HG02642 (cell line): Measurements from ENCODE around the gene PARP16.

Experiments used
- ATAC-seq: cut with Tn5 transposase; IDR thresholded peaks from one replicate; pipeline ENCODE4 v1.9.1; 2021; ENCODE audit warnings: mild to moderate bottlenecking; ENCODE audit not compliant: unreplicated experiment, poor library complexity

Gene PARP16

GRCh38 chr15:65312400-65312916, 25.8 kb upstream of the PARP16 start:
- no peak for ATAC-seq

GRCh38 chr15:65311760-65312159, 25.1 kb upstream of the PARP16 start:
- ATAC-seq = no peak

GRCh38 chr15:65310431-65311137, 23.9 kb upstream of the PARP16 start:
- no peak for ATAC-seq

DNA sequence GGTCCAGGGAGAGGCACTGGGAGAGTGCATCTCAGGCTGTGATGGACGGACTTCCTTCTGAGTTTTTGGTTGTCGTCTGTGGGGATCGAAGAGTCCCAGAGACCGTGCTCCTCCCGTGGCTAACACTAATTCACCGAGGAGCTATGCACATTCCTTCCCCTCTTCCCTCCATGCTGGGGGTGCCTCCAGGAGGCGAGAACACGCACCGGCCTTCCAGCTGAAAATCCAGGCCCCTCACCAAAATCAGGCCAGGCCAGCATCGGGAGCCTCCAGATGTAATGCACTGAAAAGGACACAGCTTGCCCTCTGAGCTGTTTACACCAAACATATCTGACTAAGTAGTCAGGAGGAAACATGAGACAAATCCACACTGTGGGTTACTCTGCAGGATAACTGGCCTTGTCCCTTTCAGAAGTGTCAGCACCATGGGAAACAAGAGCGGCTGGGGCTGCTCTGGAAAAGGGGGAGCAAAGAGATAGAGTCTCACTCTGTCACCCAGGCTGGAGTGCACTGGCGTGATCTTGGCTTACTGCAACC, 23.3 kb upstream of the PARP16 start:
- no peak for ATAC-seq

DNA sequence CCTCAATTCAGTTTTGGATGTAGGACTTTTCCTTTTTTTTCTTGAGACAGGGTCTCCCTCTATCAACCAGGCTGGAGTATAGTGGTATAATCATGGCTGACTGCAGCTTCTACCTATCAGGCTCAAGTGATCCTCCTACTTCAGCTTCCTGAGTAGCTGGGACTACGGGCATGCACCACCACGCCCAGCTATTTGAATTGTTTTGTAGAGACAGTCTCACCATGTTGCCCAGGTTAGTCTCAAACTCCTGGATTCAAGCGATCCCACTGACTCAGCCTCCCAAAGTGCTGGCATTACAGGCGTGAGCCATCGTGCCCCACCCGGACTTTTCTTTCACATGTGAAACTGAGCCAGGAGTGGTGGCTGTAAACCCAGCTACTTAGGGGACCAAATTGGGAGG, 21.3 kb upstream of the PARP16 start:
- ATAC-seq = no peak

DNA sequence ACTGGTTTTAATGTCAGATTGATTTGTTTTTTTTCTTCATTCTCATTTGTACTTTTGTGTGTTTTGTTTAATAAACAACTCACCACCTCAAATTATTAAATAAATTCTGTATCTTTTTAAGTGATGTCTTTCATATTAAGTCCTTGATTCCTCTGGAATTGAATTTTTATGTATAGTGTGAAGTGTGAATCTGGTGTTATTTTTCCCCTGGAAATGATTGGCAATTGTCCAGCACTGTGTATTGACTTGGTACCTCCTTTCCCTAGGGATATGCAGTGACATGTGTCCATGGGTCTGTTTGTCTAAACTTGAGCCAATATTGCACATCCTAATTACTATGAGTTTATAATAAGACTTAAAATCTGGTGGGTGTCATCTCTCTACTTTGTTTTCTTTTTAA, 19.9 kb upstream of the PARP16 start:
- ATAC-seq = no peak

DNA sequence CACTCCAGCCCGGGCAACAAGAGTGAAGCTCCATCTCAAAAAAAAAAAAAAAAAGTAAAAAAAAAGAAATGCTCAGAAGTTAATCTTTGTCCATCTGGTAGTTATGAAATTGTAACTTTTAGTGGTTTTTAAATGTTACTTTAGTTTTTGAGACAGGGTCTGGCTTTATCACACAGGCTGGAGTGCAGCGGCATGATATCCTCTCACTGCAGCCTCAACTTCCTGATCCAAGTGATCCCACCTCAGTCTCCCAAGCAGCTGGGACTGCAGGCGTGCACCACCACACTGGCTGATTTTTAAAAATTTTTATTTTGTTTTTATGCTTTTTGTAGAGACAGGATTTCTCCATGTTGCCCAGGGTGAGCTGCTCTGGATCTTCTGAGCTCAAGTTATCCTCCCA, 19.1 kb upstream of the PARP16 start:
- ATAC-seq = no peak

DNA sequence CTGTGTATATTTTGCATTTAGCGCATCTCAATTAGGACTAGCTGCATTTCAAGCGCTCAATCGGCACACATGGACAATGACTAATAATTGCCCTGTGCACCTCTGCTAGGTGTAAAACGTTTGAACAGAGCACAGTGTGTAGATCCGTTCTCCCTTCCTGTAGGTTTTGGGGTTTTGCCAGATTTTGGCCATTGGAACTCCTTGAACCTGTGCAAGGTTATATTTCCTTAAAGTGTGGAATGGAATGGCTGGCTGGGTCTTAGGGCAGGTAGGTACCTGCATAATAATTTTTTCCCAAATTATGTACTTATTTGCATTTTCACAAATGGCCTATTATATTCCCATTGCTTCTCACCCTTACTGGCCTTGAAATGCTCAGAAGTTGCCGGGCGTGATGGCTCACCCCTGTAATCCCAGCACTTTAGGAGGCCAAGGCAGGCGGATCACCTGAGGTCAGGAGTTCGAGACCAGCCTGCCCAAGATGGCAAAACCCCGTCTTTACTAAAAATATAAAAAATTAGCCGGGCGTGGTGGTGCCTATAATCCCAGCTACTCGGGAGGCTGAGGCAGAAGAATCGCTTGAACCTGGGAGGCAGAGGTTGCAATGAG, 18.6 kb upstream of the PARP16 start:
- no peak for ATAC-seq

DNA sequence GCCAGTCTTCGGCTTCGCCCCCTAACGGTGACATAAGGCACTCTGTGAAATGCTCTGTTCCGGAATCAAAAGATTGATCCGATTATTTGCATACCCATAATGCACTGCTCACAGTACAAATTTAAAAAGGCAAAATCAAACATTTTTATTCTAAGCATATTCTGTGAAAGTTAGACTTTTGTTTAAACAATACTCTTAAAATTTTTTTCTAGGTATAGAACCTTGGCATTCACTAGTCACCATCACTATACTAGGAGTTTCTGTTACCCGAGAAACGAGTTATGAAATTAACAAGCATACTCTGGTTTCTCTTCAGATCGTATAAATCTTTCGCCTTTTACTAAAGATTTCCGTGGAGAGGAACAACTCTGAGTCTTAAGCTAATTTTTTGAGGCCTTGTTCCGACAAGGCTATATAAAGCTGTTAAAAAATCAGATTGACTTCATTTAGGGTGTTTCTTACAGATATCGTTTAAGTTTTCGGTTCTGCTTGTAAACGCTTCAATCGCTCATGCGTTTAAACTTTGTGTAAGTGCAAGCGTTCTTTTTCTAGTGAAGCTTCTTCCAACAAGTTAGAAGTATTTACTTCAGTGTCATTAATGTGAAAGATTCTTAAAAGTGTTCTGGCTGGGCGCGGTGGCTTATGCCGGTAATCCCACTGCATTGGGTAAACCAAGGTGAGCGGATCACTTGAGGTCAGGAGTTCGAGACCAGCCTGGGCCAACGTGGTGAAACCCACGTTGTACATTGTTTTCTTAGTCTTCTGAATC, 17.9 kb upstream of the PARP16 start, which contains the start of gene RNU5B-1:
RNU5B-1 (plus strand) TSS at position 297 of the 769 bp plus-strand sequence.
- ATAC-seq = peak; percentile 63

DNA sequence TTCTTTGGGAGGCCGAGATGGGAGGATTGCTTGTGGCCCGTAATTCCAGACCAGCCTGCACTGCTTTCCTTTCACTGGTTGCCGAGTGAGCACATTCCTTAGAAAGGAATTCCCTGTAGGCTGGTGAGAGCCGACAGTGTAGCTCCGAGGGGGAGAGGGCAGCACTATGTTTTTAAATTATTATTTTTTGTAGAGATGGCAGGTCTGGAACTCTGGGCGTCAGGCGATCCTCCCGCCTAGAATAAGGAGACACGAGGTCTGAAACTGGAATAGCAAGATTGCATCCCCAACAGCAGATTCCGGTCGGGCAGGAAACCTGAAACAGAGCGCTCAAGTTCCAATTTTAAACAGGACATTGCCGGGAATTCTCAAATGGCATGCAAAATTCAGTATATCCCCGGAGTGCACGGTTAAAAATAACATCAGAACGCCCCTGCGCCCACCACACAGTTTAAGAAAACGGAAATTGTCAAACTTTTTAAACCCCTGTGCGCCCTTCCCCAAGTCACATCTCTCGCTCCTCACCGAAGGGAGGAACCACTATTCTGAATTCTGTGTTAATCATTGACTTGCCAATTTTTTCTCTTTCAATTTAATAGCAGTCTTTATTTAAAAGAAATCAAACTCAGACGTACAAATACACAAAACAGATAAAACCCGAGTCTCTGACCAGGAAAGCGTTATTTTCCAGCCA, 17.2 kb upstream of the PARP16 start:
- peak; percentile 11 for ATAC-seq

- no peak for ATAC-seq
Measured at GRCh38 chr15:65302061-65302460, 15.4 kb upstream of the PARP16 start.

GRCh38 chr15:65300924-65301441, 14.3 kb upstream of the PARP16 start:
- ATAC-seq = no peak

DNA sequence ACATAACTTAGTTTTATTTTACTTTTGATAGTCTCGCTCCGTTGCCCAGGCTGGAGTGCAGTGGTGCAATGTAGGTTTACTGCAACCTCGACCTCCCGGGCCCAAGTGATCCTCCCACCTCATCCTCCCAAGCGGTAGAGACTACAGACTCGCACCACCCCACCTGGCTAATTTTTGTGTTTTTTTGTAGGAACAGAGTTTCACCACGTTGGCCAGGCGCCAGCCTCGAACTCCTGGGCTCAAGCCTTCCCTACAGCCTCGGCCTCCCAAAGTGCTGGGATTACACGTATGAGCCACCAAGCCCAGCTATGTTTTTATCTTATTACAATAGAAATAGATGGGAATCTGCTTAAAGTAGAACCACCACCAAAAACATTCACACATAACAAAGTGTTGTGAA, 12.0 kb upstream of the PARP16 start:
- no peak for ATAC-seq

GRCh38 chr15:65292938-65293518, 6.3 kb upstream of the PARP16 start:
- no peak for ATAC-seq

DNA sequence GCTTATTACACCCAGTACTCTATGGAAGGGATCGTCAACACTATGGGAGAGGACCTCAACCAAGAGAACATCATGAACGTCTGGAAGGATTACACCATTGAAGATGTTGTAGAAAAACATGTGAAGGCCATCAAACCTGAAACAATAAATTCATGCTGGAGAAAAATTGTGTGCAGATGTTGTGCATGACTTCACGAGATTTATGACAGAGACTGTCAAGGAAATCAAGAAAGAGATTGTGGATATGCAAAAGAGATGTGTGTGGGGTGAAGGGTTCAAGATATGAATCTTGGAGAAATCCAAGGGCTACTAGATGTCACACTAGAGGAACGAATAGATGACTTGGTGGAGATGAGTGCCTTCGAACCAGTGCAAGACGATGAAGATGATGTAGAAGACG, 3.5 kb upstream of the PARP16 start:
- ATAC-seq = no peak

DNA sequence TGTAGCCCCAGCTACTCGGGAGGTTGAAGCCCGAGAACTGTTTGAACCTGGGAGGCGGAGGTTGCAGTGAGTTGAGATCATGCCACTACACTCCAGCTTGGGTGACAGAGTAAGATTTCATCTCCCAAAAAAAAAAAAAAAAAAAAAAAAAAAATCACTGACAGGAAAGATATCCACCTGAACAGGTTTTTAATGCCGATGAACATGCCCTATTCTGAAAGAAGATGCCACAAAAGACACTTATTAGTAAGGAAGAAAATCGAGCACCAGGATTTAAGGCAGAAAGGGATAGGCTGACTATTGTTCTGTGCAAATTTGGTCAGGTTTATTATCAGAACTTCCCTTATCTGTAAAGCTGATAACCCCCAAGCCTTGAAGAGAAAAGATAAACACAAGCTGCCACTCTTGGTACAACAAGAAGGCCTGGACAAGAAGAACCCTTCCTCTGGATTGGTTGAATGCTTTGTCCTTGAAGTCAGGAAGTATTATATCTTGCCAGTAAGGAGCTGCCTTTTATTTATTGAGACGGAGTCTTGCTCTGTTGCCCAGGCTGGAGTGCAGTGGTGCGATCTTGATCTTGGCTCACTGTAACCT, 2.7 kb upstream of the PARP16 start:
- ATAC-seq = no peak

- no peak for ATAC-seq
Measured at GRCh38 chr15:65287520-65287855, 805 bp upstream of the PARP16 start.

GRCh38 chr15:65286069-65286703, 497 bp downstream of the PARP16 start:
- ATAC-seq = peak; percentile 36
